Spleen (tissue), 7 donors: Measurements from ENCODE around the gene CPE.

Experiments
- POLR2A ChIP-seq, 3 donors: fragments of 450-650 bp; IDR thresholded peaks; one replicate each; pipeline ENCODE4 v1.5.1; 2017; ENCODE audit warnings: antibody characterized with exemption in 3 of 3, mild to moderate bottlenecking in 1 of 3
- TF ChIP-seq, protein P1 (sequence below), 11 experiments: fragments of 200-600 bp in 7 of 11; fragments of 450-650 bp in 4 of 11; sonication (generic) in 4 of 11; IDR thresholded peaks in 8 of 11; conservative IDR thresholded peaks in 3 of 11; 1 replicate in 7 of 11; 2 replicates in 4 of 11; pipeline versions ENCODE4 v1.4.0 to v1.8.0; 2016 to 2021; ENCODE audit warnings: antibody characterized with exemption in 11 of 11, inconsistent platforms in 4 of 11, mild to moderate bottlenecking in 1 of 11
- donor health status: DM: no; HTN: no; CAD: no; lungs with moderate emphysema.
- donor health status: DM: no; HTN: no; CAD: no.
- donor health status: DM: no; HTN: no; CAD: no.

DNA sequence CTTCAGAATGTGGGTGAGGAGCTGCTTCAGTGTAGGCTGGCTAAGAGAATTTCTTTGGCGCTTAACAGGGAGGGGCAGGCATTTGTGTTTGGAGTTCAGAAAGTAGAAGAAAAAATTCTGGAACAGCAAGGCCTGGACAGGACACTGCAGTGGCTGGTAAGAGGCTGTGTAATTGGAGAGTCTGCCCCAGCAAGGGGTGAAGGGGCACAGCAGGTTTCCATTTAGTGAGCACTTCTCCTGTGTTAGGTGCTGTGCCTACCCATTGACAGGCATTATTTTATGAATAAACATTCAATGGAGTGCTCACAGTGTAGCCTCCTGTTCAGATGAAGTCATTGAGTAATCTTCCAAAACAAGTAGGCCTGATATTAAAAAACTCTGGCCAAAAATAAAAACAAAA lies 10.7 kb upstream of the CPE start:
- TF ChIP-seq, protein P1, sequence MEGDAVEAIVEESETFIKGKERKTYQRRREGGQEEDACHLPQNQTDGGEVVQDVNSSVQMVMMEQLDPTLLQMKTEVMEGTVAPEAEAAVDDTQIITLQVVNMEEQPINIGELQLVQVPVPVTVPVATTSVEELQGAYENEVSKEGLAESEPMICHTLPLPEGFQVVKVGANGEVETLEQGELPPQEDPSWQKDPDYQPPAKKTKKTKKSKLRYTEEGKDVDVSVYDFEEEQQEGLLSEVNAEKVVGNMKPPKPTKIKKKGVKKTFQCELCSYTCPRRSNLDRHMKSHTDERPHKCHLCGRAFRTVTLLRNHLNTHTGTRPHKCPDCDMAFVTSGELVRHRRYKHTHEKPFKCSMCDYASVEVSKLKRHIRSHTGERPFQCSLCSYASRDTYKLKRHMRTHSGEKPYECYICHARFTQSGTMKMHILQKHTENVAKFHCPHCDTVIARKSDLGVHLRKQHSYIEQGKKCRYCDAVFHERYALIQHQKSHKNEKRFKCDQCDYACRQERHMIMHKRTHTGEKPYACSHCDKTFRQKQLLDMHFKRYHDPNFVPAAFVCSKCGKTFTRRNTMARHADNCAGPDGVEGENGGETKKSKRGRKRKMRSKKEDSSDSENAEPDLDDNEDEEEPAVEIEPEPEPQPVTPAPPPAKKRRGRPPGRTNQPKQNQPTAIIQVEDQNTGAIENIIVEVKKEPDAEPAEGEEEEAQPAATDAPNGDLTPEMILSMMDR (IDR thresholded peaks at IDR 0.05 in 8 of 11, conservative IDR thresholded peaks at IDR 0.05 in 3 of 11), result no peak
- TF ChIP-seq POLR2A (IDR thresholded peaks at IDR 0.05), result no peak
